Inflammatory macrophage treated with lipopolysaccharide for 1 hour (primary cell): ENCODE measurements around the gene ARHGAP10.
A peak's percentile ranks its signal among the peaks of the same experiment; 100 is the strongest.
"Not testable (repeated sequence)": the region's sequence is repeated elsewhere in the genome, so short reads cannot be mapped to it uniquely, and the experiment has no call there.

Source experiments
- DNase-seq, 2 donors: peaks; one replicate each; pipeline ENCODE4 v3.0.0-alpha.2; 2020 to 2022

Gene ARHGAP10

GRCh38 chr4:147855571-147856009 lies 123.7 kb downstream of the ARHGAP10 start:
- DNase-seq, result peak; percentile 47 to 62

DNA sequence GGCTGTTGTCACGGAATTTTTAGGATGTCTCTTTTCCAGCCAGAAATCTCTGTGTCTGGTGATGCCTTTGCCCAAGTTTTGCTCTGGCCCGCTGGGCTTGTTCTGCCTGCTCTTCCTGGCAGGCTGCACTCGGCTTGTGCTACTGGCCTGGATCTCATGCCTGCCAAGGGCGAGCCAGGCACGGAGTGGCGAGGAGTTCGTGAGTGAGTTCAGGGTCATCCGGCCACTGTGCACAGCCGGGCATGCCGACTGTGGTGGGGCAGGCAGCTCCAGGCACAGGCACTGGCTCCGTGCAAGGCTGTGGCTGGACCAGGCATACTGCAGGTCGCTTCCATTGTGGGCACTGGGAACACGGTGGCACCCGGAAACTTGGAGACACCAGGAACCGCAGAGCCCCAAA lies 129.1 kb downstream of the ARHGAP10 start:
- DNase-seq, result no peak

- no peak for DNase-seq
These were observed 130.3 kb downstream of the ARHGAP10 start for GRCh38 chr4:147862043-147862692.

GRCh38 chr4:147863111-147863747 lies 131.3 kb downstream of the ARHGAP10 start:
- DNase-seq, result no peak

DNA sequence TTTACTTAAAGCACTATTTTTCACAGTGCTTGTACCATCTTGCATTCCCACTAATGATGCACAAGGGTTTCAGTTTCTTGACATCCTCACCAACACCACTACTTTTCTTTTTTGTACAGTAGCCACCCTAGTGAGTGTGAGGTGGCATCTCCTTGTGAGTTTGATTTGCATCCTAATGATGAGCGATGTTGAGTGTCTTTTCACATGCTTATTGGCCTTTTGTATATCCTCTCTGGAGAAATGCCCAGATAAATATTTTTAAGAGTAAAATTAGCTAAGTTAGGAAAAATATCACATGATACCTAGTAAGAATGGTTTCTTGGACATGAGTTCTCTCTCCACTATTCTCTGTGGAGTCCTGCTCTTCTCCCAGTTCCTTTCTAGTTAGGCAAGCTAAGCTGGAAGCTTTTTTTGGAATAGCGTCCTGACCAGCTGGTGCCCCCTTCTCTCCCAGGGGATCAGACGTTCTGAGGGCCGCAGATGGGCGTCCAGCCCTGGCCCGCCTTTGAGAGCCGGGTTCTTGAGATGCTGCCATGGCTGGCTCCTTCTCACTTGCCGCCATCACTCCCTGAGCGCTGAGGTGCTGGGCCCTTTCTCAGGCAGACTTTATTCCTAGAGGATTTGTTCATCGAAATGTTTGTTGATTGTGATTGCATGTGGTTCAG lies 132.1 kb downstream of the ARHGAP10 start:
- DNase-seq, result no peak

GRCh38 chr4:147864607-147865006 lies 132.7 kb downstream of the ARHGAP10 start:
- DNase-seq, result no peak

DNA sequence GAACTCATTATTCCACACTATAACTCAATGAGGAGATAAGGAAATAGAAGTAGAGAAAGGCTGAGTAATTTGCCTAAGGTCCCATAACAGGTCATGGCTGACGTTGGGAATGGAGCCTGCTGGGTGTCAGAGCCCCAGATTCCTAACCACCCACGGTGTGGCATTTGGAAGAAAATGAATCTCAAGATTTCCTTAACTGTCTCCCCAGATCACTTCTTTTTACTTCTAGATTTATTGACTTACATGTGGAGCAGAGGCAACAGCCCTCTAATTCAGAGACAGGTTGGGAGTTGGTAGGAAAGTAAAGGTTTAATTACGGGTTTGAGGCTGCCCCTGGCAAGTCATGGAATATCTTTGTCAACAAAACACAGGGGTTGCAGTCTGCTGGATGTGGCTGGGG lies 134.0 kb downstream of the ARHGAP10 start:
- no peak for DNase-seq

DNA sequence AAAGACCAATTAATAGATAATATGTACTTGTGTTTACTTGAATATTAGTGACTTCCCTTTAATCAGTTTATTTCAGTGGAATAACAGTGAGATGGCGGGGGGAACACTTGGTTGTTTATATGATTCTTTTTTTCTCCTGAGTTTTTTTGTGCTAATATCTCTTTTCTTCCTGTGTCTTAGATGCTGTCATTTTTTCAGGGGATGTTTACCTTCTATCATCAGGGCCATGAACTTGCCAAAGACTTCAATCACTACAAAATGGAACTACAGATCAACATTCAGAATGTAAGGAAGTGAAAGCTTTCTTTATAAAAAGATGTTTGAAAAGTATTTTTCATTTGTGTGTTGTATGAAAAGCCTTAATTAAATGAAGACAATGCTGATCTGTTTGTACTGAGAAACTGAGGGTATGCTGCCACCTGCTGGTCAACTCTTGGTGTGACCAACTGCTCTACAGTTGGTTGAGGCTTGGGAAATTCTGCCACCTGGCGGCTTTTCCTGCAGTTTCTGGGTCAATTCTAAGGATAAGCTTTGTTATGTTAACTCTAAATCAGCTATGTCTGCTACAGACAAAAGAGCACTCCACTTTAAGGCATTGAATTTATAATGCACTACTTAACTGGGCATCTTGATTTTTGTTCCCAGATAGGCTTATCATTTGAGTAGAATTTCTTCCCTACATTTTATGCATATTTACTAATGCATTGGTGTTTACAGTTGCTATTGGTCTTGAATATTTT lies 134.8 kb downstream of the ARHGAP10 start:
- DNase-seq, result peak; percentile 67 to 99

GRCh38 chr4:147874109-147874508 lies 142.2 kb downstream of the ARHGAP10 start:
- DNase-seq, result no peak

DNA sequence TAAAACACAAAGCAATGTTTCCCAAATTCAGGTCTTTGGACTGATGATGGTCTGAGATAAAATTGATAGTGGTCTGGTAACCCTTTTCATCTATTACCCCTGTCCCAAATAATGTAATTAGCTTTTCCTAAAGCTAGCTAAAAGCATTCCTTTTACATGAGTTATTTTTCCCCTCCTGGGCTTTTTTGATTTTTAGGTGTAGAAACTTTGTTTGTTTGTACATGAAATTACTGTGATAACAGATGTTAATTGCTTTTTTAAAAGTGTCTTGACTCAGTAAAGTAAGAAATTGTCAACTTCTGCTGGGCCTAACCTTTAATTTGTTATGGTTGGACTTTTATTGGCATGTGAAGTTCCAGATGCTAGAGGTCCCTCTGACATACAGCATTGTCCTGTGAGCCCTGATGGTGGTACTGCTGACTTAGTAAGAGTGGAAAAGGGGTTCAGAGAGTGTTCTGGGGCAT lies 145.5 kb downstream of the ARHGAP10 start:
- no peak for DNase-seq

DNA sequence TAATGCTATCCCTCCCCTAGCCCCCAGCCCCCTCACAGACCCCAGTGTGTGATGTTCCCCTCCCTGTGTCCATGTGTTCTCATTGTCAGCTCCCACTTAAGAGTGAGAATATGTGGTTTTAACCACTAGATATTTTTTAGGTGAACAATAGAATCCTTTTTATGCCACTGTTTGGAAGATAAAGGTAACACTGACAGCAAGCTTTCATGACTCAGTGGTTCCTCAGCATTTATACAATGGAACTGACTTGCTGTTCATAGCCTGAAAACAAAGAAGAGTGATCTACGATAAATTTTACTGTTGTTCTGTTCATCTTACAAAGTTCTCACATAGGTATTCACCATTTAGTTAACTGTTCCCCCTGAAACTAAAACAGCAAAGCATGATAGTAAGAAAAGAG lies 147.8 kb downstream of the ARHGAP10 start:
- DNase-seq, result no peak

GRCh38 chr4:147880511-147880910 lies 148.6 kb downstream of the ARHGAP10 start:
- DNase-seq, result no peak

DNA sequence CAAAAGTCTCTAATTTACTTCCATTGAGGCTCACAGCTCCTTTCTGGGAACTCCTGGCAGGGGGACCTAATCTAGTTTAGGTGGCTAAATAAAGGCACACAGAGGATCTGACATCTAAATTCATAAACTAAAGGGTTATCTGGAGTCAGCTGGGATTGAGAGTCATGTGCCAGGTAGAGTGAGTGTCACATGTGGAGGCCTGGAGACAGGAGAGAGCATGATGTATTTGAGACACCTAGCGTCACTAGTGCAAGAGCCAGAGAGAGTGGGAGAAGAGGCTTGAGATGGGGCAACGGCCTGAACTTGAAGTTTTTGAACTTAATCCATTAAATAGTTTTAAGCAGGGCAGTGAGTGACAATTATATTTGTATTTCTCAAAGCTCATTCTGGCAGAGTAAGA lies 152.6 kb downstream of the ARHGAP10 start:
- no peak for DNase-seq

- peak; percentile 46 to 71 for DNase-seq
These were observed 153.3 kb downstream of the ARHGAP10 start for GRCh38 chr4:147885216-147885615.

DNA sequence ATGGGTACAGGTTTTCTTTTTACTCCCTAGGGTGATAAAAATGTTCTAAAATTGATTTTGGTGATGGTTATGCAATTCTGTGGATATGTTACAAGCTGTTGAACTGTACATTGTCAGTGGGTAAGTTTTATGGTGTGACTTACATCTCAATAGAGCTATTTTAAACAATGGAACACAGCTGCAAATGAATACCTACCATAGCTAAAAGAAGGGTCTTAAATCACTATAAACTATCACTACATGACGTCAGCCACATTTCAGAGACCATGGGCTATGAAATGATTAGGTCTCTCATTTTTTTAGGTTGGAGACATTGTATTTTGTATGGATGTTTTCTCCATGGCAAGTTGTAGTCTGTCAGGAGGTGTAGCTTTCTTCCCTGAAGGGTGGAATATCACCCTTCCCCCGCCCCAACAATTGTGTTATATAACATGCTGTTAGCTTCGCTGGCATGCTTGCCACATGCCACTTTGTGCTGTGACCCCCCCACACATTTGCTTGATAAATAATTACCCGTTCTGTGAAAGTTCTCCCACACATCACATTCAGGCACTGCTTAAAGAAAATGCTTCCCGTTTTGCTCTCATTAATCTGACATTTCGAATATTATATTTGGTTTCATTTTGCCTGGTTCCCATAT lies 159.7 kb downstream of the ARHGAP10 start:
- DNase-seq, result peak in 1 of 2 donors; percentile 47

DNA sequence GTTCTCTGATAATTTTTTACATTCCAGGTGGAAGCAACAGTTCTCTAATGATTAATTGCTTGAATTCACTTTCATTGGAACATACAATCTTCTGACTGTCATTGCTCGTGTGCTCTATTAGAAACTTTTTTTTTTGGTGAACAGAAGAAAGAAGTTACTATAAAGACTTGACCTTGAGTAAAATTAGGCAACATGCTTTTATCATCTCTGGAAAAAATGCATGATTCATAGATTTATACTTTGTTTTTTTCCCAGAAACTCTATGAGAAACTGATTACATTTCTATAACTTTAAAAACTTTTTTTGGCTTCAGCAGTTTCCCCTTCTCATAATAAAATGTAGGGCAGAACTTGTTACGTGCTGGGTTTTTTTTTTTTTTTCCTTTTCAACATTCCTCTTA lies 167.6 kb downstream of the ARHGAP10 start:
- DNase-seq, result no peak

- no peak for DNase-seq
These were observed 169.5 kb downstream of the ARHGAP10 start for GRCh38 chr4:147901388-147901787.

- no peak for DNase-seq
These were observed 170.0 kb downstream of the ARHGAP10 start for GRCh38 chr4:147901916-147902315.

- no peak for DNase-seq
These were observed 177.3 kb downstream of the ARHGAP10 start for GRCh38 chr4:147909225-147909624.

- no peak for DNase-seq
These were observed 178.4 kb downstream of the ARHGAP10 start for GRCh38 chr4:147910315-147910714.

DNA sequence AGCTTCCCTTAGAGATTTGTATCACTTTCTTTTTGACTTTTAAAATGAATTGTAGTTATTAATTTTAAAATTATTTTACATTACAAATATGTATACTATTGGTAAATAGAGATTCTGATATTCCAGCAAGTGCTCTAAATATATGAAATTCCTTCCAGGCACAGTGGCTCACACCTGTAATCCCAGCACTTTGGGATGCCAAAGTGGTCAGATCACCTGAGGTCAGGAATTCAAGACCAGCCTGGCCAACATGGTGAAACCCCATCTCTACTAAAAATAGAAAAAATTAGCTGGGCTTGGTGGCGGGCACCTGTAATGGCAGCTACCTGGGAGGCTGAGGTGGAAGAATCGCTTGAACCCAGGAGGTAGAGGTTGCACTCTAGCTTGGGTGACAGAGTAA lies 180.2 kb downstream of the ARHGAP10 start:
- not testable (repeated sequence) for DNase-seq

DNA sequence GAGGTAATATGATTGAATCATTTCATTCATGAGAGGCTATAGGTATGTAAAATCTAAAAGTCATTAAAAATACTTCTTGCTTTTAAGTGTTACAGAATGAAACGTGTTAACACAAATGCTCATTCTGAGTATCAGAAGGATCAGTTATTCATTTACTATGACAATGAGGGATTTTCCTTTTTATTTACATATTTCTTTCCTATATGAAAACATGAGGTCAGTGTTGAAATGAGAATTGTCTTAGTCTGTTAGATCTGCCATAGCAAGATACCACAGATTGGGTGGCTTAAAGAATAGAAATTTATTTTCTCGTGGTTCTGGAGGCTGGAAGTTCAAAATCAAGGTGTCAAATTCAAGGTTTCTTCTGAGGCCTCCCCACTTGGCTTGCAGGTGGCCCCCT lies 181.2 kb downstream of the ARHGAP10 start:
- no peak for DNase-seq

- no peak for DNase-seq
These were observed 184.5 kb downstream of the ARHGAP10 start for GRCh38 chr4:147916351-147916750.
